Measurements from ENCODE around the gene TRAFD1.
A peak's percentile ranks its signal among the peaks of the same experiment; 100 is the strongest.
"Not testable (repeated sequence)": the region's sequence is repeated elsewhere in the genome, so short reads cannot be mapped to it uniquely, and the experiment has no call there.

The TRAFD1 gene

GRCh38 chr12:112125250-112125999, at the start of gene TRAFD1:
TSS of gene TRAFD1 (plus strand) at chr12:112125560. CDS start at chr12:112130523, 4,963 bp downstream.
- Mint-ChIP-seq H3K4me1 (peaks cover 40% of the 10 kb centered on the region), H3K4me3 (peak within 1 kb of the TSS; percentile 90), H3K36me3 (peaks cover 3% of the 10 kb centered on the region), H3K27me3 (no peaks in the 10 kb centered on the region), H3K9me3 (no peaks in the 10 kb centered on the region), H3K27ac (peak within 1 kb of the TSS; percentile 97)

DNA sequence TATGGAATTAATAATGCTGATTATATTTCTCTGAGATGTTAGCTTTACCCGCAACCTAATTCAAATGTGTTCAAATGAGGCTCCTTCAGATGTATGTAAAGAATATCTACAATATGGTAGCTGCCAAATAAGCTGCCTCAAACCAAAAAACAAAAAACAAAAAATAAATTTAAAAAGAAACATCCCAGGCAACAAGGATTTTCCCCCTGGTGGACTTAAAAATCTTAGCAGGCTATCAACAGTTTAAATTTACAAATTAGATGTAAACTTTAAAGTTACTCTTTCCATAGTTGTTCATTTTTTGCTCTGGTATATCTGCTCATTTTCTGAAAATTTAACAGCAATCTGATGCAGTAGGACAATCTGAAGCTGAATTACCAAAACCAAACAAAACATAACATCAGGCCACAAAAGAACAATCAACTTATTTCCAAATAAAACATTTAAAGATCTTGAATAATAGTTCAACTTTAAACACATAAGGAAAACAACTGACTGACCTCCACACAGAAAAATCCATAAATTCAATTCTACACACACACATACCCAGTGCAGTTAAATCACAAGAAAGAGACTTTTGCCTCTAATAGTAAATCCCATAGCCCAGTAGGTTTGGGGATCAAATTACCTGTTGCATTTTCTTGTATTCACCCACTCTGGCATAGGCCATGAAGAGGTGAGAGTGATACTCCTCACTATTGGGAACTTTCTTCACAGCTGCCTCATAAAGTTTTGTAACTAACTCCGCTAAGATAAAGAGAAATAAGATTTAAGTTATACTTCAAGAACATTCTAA, 38.1 kb upstream of the TRAFD1 start:
- no peaks in the 10 kb centered on the region for H3K9me3 Mint-ChIP-seq
- no peaks in the 10 kb centered on the region for H3K27me3 Mint-ChIP-seq
- peak overlapping the region; percentile 48 for H3K27ac Mint-ChIP-seq
- H3K4me1 Mint-ChIP-seq: peaks cover 29% of the 10 kb centered on the region
- peaks cover 20% of the 10 kb centered on the region for H3K36me3 Mint-ChIP-seq
- no peak overlapping the region for H3K4me3 Mint-ChIP-seq

DNA sequence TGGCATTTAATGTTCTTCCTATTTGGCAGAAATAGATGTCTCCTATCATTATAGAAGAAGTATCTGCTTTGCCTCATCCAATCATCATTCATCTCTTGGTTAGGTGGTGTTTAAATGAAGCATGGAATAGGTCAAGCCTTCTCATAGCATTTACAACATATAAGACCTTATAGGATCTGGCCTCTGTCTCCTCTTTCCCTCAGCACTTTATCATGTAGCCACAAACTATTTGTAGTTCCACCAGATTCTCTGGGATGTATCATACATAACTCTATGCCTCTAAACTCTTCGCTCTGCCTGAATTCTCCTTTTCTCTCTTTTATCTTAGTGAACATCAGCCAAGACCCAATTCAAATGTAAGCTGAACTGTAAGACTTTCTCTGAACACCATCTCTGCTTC, 37.5 kb upstream of the TRAFD1 start:
- Mint-ChIP-seq H3K27me3 (no peaks in the 10 kb centered on the region), H3K4me3 (no peak overlapping the region), H3K4me1 (peaks cover 26% of the 10 kb centered on the region), H3K9me3 (no peaks in the 10 kb centered on the region), H3K27ac (peak overlapping the region; percentile 48), H3K36me3 (peaks cover 18% of the 10 kb centered on the region)

DNA sequence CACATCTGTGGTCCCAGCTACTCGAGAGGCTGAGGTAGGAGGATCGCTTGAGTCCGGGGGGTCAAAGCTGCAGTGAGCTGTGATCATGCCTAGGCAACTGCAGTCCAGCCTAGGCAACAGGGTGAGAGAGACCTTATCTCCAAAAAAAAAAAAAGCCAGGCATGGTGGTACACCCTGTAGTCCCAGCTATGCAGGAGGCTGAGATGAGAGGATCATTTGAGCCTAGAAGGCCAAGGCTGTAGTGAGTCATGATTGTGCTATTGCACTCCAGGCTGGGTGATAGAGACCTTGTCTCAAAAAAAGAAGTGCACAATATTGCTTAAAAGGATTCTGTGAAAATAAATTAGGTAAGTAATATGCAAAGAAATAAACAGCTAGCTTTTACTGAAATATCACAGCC, 33.8 kb upstream of the TRAFD1 start:
- no peak overlapping the region for H3K4me3 Mint-ChIP-seq
- peaks cover 31% of the 10 kb centered on the region for H3K4me1 Mint-ChIP-seq
- H3K9me3 Mint-ChIP-seq: no peaks in the 10 kb centered on the region
- peaks cover 22% of the 10 kb centered on the region for H3K36me3 Mint-ChIP-seq
- H3K27ac Mint-ChIP-seq: no peak overlapping the region
- H3K27me3 Mint-ChIP-seq: no peaks in the 10 kb centered on the region

DNA sequence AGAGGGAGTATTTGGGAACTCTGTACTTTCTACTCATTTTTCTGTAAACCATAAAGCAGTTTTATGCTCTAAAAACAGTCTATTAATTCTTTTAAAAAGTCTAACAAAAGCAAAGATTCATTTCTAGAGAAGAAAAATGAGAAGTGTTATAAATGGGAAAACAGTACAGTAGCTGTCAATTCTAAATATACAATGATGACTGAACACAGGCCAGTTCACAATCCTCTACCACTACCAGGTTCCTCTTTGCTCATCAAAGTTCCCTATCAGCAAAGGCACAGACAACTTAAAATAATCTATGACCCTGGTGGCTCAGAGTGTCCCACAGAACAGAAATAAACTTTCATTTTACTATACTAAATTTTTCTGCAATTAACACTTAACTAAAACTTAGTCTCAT, 29.3 kb upstream of the TRAFD1 start:
- Mint-ChIP-seq H3K27ac (peak overlapping the region; percentile 87), H3K36me3 (peaks cover 18% of the 10 kb centered on the region), H3K4me3 (peak overlapping the region; percentile 59), H3K4me1 (peaks cover 37% of the 10 kb centered on the region), H3K9me3 (no peaks in the 10 kb centered on the region), H3K27me3 (no peaks in the 10 kb centered on the region)

DNA sequence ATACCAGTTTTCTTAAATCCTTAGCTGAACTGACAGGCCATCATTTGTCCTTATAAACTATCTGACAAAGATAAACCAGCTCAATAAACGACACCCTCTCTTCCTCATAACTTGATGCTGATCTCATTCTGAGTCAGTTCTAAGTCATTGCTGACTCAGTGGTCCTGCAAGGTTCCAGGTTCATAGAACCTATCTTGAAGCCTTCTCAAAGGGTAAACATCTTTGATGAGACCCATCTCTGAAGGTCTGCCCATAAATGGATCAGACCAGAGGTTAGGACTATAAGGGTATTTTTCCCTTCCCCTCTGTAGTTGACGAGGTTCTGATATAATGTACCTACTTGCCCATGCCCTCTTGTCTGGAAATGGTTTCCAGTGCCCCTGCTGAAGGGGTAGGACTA, 28.7 kb upstream of the TRAFD1 start:
- Mint-ChIP-seq H3K4me3 (peak overlapping the region; percentile 42), H3K4me1 (peaks cover 39% of the 10 kb centered on the region), H3K9me3 (no peaks in the 10 kb centered on the region), H3K36me3 (peaks cover 17% of the 10 kb centered on the region), H3K27me3 (no peaks in the 10 kb centered on the region), H3K27ac (peak overlapping the region; percentile 87)

- Mint-ChIP-seq H3K9me3 (no peaks in the 10 kb centered on the region), H3K4me1 (peaks cover 39% of the 10 kb centered on the region), H3K36me3 (peaks cover 17% of the 10 kb centered on the region), H3K27me3 (no peaks in the 10 kb centered on the region), H3K27ac (no peak overlapping the region), H3K4me3 (no peak overlapping the region)
Measured at GRCh38 chr12:112097641-112098040, 27.7 kb upstream of the TRAFD1 start.

DNA sequence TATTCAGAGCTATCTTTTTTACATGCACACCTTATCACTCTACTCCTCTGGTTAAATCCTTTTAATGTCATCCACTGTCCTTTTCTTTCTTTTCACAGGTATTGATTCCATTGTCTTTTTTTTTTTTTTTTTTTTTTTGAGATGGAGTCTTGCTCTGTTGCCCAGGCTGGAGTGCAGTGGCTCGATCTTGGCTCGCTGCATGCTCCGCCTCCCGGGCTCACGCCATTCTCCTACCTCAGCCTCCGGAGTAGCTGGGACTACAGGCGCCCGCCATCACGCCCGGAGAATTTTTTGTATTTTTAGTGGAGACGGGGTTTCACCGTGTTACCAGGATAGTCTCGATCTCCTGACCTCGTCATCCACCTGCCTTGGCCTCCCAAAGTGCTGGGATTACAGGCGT, 24.9 kb upstream of the TRAFD1 start:
- Mint-ChIP-seq H3K4me1 (peaks cover 49% of the 10 kb centered on the region), H3K36me3 (peaks cover 17% of the 10 kb centered on the region)
- H3K4me3 Mint-ChIP-seq, H3K9me3 Mint-ChIP-seq, H3K27ac Mint-ChIP-seq, H3K27me3 Mint-ChIP-seq: not testable (repeated sequence)

DNA sequence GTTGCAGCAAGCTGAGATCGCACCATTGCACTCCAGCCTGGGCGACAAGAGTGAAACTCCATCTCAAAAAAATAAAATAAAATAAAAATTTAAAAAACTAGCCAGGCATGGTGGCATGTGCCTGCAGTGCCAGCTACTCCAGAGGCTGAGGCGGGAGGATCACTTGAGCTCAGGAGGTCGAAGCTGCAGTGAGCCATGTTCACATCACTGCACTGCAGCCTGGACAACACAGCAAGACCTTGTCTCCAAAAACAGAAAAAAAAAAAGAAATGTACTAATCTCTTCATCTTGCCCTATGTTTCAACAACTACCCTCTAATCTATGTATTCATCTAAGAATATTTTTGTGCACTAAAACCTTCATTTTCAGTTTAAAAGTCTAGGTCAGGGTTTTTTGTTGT, 23.2 kb upstream of the TRAFD1 start:
- Mint-ChIP-seq H3K27ac (peak overlapping the region; percentile 35), H3K4me3 (no peak overlapping the region), H3K4me1 (peaks cover 46% of the 10 kb centered on the region), H3K9me3 (no peaks in the 10 kb centered on the region), H3K36me3 (peaks cover 17% of the 10 kb centered on the region), H3K27me3 (no peaks in the 10 kb centered on the region)

- H3K36me3 Mint-ChIP-seq: peaks cover 21% of the 10 kb centered on the region
- not testable (repeated sequence) for H3K4me3 Mint-ChIP-seq, H3K27ac Mint-ChIP-seq
Measured at GRCh38 chr12:112102746-112103145, 22.6 kb upstream of the TRAFD1 start.

DNA sequence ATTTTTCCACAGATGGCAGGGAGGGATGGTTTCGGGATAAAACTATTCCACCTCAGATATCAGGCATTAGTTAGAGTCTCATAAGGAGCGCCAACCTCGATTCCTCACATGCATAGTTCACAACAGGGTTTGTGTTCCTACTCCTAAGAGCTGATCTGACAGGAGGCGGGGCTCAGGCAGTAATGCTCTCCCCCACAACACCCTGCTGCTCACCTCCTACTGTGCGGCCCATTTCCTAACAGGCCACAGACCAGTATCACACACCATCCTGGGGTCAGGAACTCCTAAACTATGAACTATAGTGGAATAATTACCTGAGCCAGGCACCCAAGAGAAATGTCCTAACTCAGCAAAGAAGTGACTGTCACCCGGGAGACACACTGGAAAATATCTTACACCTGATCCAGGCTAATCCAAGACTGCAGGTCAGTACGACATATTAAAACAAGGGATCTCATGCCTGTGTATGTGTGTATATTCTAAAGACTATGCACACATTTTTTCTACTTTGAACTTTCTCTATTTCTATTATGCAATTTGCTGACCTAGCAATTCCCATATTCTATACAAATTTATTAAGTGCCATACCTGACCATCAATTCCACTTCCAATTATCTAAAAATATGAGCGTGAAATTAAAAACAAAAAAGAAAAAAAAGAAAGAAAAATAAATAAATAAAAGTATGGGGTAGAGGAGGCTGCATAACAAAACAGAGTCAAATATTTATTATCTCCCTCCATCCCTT, 21.4 kb upstream of the TRAFD1 start:
- peak overlapping the region; percentile 51 for H3K27ac Mint-ChIP-seq
- H3K4me1 Mint-ChIP-seq: peaks cover 46% of the 10 kb centered on the region
- H3K9me3 Mint-ChIP-seq: no peaks in the 10 kb centered on the region
- peaks cover 19% of the 10 kb centered on the region for H3K36me3 Mint-ChIP-seq
- peak overlapping the region; percentile 36 for H3K4me3 Mint-ChIP-seq
- H3K27me3 Mint-ChIP-seq: no peaks in the 10 kb centered on the region

More at GRCh38 chr12:112102746-112103145, 22.6 kb upstream of the TRAFD1 start:
- not testable (repeated sequence) for H3K9me3 Mint-ChIP-seq, H3K27me3 Mint-ChIP-seq
- H3K4me1 Mint-ChIP-seq: peaks cover 51% of the 10 kb centered on the region

- peak overlapping the region; percentile 97 for H3K4me3 Mint-ChIP-seq
- no peaks in the 10 kb centered on the region for H3K9me3 Mint-ChIP-seq
- peaks cover 47% of the 10 kb centered on the region for H3K4me1 Mint-ChIP-seq
- H3K27ac Mint-ChIP-seq: peak overlapping the region; percentile 26
- H3K27me3 Mint-ChIP-seq: no peaks in the 10 kb centered on the region
- H3K36me3 Mint-ChIP-seq: peaks cover 17% of the 10 kb centered on the region
Measured at GRCh38 chr12:112105891-112106290, 19.5 kb upstream of the TRAFD1 start.

DNA sequence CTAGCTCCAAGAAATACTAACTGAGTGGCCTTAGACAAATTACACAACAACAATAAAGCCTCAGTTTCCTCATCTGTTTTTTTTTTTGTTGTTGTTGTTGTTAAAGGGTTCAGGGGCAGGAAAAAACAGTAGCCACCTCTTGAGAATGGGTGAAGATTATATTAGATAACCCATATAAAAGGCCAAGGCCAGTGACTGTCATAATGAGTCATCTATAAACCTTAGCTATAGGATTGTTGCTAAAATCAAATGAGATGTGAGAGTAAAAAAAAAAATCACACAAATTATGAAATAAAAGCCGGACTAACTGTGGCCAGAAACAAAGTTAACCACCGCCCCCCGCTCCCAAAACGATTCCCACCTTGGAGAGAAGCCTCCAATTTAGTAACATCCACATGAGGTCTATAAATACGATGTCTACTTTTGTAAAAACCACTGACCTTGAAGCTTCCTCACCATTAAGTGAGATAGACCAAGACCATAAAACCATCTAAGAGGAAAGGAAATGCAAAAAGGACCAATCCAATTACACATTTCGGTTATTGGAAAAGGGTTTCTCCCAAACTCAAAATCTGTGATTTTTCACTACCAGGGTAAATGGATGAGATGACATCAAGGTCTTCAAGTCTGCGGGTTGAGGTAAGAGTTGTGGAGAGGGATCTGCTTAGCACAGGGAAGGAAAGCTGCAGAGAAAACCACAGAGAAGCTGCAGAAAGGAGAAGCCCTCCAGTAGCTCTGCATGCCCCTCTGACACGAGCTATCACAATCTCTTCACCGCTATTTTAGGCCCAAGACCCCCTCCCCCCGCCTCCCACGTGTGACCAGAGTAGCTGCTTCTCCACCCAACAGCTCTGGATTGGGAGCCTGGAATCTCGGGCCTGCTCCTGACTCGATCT, 17.8 kb upstream of the TRAFD1 start:
- peaks cover 49% of the 10 kb centered on the region for H3K4me1 Mint-ChIP-seq
- H3K27ac Mint-ChIP-seq: peak overlapping the region; percentile 96
- peaks cover 14% of the 10 kb centered on the region for H3K36me3 Mint-ChIP-seq
- peak overlapping the region; percentile 97 for H3K4me3 Mint-ChIP-seq
- H3K9me3 Mint-ChIP-seq: no peaks in the 10 kb centered on the region
- no peaks in the 10 kb centered on the region for H3K27me3 Mint-ChIP-seq

DNA sequence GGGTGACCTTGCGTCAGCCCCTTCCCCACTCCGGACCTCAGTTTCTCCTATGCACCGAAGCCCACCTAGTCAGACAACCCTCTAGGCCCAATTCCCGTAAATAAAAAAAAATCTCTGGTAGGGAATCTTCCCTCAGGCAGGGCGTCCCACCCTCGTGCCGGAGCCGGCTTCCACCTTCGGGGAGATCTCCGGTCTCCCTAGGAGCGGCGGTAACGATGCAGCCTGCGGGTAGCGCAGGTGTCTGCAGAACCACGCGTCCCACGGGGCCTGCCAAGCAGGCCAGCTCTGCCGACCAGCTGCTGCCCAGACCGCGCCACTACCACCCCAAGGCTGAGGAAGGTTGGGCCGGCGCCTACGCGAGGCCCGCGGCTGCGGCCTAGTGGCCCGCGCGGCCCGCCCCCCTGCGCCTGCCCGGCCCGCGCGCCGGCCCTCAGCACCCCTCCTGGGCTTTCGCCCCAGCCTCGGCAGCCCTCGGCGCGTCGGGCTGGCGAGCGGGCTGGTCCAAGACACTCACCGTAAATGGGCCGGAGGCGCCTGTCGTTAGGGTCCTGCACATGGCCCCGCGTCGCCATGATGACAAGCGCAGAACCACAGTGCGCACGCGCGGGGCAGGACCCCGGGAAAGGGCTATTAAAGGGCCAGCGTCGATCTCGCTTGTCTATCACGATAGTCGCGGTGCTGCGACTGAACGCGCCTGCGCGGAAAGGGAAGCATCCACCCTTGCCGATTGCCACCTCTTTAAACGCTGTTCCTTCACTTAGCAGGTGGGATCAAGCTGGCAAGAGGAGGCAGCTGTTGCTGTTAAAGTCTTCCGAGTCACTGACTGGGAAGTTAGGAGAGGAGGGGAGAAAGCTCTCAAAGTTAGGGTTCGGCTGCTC, 16.9 kb upstream of the TRAFD1 start, which contains the start of gene NAA25:
Gene NAA25, minus strand, starts transcription at position 582 of the 878 bp plus-strand sequence. Its CDS starts 10 bp downstream, at position 572.
- peaks cover 46% of the 10 kb centered on the region for H3K4me1 Mint-ChIP-seq
- H3K36me3 Mint-ChIP-seq: peaks cover 14% of the 10 kb centered on the region
- no peaks in the 10 kb centered on the region for H3K9me3 Mint-ChIP-seq
- H3K4me3 Mint-ChIP-seq: peak within 1 kb of the TSS; percentile 97
- H3K27me3 Mint-ChIP-seq: no peaks in the 10 kb centered on the region
- peak within 1 kb of the TSS; percentile 99 for H3K27ac Mint-ChIP-seq

Data from activated naive CD4-positive, alpha-beta T cell treated with anti-CD3 and anti-CD28 coated beads, Interleukin-2, amount 50 U/mL, for 24 hours (primary cell).